ENCODE data around the gene GZMM. TPM values are rescaled to one million over a fixed set of nuclear protein-coding genes. Genes with fewer than 3 reads are reported as not detected.
A peak's percentile ranks its signal among the peaks of the same experiment; 100 is the strongest.

The GZMM gene
- total RNA-seq, 1 experiment from 2014 or later: 0.66 TPM

- TF ChIP-seq CTCF (conservative IDR thresholded peaks at IDR 0.05): no peak
- no peak overlapping the region for H2BK120ac ChIP-seq (ENCODE audit: low read depth, low read length, poor library complexity, severe bottlenecking)
- peaks cover 11 to 31% (median 26%) of the 10 kb centered on the region in 3 experiments for H3K36me3 Mint-ChIP-seq (ENCODE audit: insufficient read depth in 1 of 3, low read depth in 3 of 3)
- H3K9ac ChIP-seq (ENCODE audit: extremely low read depth, insufficient read length, low read length): no peak overlapping the region
- no peaks in the 10 kb centered on the region for H4K20me1 ChIP-seq (ENCODE audit: control insufficient read depth, insufficient read depth, insufficient read length)
- H3K23ac ChIP-seq (ENCODE audit: insufficient read length, low read depth, low read length): no peak overlapping the region
- no peaks in the 10 kb centered on the region for H3K4me1 ChIP-seq (ENCODE audit: insufficient read depth, low read length)
- H3K18ac ChIP-seq (ENCODE audit: insufficient read length, low read depth, low read length): no peak overlapping the region
- no peak overlapping the region for H2AK5ac ChIP-seq (ENCODE audit: insufficient read length, low read length)
- H3K9me3 ChIP-seq (ENCODE audit: control insufficient read depth, low read depth, low read length): no peaks in the 10 kb centered on the region
- no peaks in the 10 kb centered on the region for H3K23me2 ChIP-seq (ENCODE audit: insufficient read length, low read depth, low read length, poor library complexity, severe bottlenecking)
- H3K56ac ChIP-seq (ENCODE audit: insufficient read length, low read depth, low read length): no peak overlapping the region
- H2AFZ ChIP-seq (ENCODE audit: low read length): no peak overlapping the region
- no peak overlapping the region for H3K4me3 Mint-ChIP-seq
- no peak overlapping the region for H3K4me2 ChIP-seq (ENCODE audit: insufficient read depth, insufficient read length, low read length)
- no peak overlapping the region for H2BK20ac ChIP-seq (ENCODE audit: low read depth, low read length, poor library complexity, severe bottlenecking)
- H3K79me2 ChIP-seq (ENCODE audit: insufficient read depth, low read length): no peaks in the 10 kb centered on the region
- H3K4me1 Mint-ChIP-seq: peaks cover 0 to 2% of the 10 kb centered on the region in 2 experiments; a peak in 2 of 4 replicates
- H3T11ph ChIP-seq (ENCODE audit: low read length): no peak overlapping the region
- no peaks in the 10 kb centered on the region for H3K27me3 ChIP-seq (ENCODE audit: insufficient read depth, low read length)
- no peaks in the 10 kb centered on the region for H3K79me1 ChIP-seq (ENCODE audit: insufficient read depth, low read depth, low read length, poor library complexity, severe bottlenecking)
- H3K14ac ChIP-seq (ENCODE audit: insufficient read depth, low read length): no peak overlapping the region
- H4K91ac ChIP-seq (ENCODE audit: insufficient read length, low read depth, low read length): no peak overlapping the region
- peak overlapping the region in 1 of 3 experiments; percentile 63; a peak in 1 of 7 replicates for H3K27ac Mint-ChIP-seq
- no peak overlapping the region for H2BK5ac ChIP-seq (ENCODE audit: insufficient read length, low read length)
- H4K5ac ChIP-seq (ENCODE audit: insufficient read length, low read depth, low read length): no peak overlapping the region
- no peak overlapping the region for H3K4ac ChIP-seq (ENCODE audit: low read depth, low read length)
- peaks cover 11% of the 10 kb centered on the region for H3K27me3 Mint-ChIP-seq (ENCODE audit: low read depth)
- no CpG with 5 or more reads among the region's 26 CpGs for WGBS (ENCODE audit: extremely low coverage, insufficient read length, low lambda C conversion rate)
- H3K9me3 Mint-ChIP-seq: no peaks in the 10 kb centered on the region
- no peak for DNase-seq
- H2BK12ac ChIP-seq (ENCODE audit: insufficient read length, low read depth, low read length): no peak overlapping the region
- H2BK15ac ChIP-seq (ENCODE audit: low read depth, low read length): no peak overlapping the region
- no peak overlapping the region for H4K8ac ChIP-seq (replicated peaks; ENCODE audit: insufficient read length, low read depth, low read length)
- H3K27ac ChIP-seq (ENCODE audit: insufficient read length, low read depth, low read length): no peak overlapping the region
Observed at GRCh38 chr19:541699-542098, 2.2 kb upstream of the GZMM start.
